ENCODE data around the gene P2RY14.
"Not testable (repeated sequence)": the region's sequence is repeated elsewhere in the genome, so short reads cannot be mapped to it uniquely, and the experiment has no call there.

The P2RY14 gene

DNA sequence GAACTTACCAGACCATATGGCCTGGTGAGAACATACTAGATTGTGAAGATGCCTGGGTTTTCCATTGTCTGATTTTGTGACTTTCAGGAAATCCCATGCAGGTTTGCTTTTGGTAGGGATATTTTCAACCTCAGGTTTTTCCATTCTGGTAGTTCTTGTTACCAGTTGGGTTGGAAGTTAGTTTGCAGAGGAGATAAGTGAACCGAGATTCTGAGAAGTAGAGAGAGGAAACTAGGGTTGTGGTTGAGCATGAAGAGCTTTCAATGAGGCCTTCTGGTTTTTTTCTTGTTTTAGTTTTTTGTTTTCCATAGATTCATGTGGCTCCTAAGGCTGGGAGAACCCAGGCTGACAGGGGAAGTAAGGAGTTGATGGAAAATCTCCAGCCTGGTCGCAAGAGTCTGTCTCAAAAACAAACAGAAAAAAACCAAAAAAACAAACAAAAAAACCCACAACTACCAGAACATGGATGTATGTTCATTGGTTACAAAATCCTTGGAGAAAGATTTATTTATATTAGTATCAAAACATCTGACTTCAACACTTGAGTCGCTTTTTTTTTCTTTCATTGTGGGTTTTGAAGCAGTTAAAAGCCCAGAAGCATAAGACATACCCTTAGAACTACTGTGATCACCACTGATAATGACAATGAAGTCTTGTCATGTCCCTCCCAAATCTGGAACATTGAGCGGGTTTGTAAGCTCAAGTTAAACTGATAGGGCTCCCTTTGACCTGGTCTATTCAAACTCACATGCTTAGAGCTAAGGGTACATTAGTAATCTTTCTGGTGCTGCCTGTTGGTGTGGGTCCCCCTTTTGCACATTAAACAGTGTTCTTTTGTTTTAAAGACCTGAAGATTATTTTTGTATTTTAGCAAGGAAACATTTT is 78.5 kb downstream of the P2RY14 start:
- no peak overlapping the region for H3K4me3 ChIP-seq (ENCODE audit: low read depth, low read length)
- no peak for DNase-seq (ENCODE audit: low read depth)

DNA sequence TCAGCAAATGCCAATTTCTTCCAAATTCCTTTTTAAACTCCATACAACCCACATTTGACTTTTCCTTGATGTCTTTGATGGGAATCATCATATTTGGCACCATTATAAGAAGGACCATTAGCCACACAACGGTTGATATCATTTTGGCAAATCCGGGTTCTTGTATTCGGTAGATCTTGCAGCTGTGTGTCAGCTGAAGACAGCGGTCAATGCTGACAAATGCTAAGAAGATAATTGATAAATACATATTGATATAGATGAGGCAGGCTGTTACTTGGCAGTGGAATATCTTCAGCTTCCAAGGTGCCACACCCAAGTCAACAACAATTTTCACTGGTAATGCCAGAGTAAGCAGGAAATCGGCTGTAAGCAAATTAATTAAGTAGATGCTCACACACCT is 79.5 kb downstream of the P2RY14 start:
- no peak for DNase-seq (ENCODE audit: low read depth)

DNA sequence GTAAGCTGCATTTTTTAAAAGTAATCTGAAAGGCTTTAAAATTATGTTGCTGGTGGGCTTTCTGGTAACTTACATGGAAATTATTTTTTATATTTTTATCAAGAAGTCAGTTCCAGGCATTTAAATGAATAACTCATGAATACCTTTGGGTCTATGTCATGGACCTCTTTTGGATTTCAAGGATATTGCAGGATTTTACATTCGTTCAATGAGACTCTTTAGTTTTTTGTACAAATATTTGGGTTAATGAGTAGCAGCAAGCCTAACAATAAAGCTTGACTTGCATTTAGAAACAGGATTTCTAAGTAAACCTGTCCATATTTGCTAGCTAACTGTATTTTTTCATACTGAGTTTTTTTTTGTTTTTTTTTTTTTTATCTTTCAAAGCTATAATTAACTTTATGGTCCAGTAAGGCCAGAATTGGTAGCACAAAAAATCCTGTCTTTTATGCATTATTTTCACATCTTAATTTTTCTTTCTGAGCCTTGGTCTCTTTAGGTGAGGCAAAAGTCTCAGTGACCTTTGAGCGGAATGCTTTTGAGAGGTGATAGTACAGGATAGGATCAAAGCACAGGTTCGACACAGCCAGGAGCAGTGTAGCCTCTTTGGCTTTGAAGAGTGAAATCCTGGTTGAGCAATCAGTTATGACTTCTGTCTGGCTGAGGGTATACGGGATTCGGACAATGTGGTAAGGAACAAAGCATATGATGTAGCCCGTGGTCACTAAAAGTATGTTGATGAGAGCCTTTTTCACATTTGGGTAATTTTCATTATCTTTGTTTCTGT is 80.2 kb downstream of the P2RY14 start:
- DNase-seq (ENCODE audit: low read depth) = no peak
- H3K4me3 ChIP-seq (ENCODE audit: low read depth, low read length) = no peak overlapping the region

More for the DNA sequence above, 79.5 kb downstream of the P2RY14 start:
- no peak overlapping the region for H3K4me3 ChIP-seq (ENCODE audit: low read depth, low read length)

DNA sequence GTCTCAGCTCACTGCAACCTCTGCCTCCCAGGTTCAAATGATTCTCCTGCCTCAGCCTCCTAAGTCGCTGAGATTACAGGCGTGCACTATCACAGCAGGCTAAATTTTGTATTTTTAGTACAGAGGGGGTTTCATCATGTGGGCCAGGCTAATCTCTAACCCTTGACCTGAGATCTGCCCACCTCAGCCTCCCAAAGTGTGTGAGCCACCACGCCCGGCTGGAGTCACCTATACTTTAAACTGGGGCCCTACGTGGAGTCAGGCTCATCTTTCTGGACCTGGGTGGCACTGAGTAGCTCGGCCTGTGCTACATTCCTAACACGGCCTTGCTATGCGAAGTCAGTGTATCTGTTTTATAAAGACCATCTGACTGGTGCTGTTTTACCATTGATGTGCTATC is 81.1 kb downstream of the P2RY14 start:
- no peak for DNase-seq (ENCODE audit: low read depth)

DNA sequence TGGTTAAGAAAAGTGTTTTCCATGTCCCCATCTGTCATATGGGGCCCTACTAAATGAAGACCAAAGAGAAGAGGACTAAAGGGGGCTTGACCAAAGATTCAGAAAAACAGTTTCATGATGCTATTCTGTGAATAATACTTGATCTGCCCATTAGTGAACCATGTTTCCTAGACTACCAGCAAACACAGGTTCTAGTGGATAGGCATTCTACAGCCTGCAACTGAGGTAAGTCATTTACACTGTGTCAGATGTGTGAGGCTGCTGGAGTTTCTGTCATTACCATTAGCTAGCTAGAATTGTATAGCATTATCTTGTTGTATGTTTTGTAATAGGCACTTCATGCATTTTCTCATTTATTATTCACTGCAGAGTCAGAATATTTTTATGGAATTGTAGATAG is 81.9 kb downstream of the P2RY14 start:
- no peak overlapping the region for H3K4me3 ChIP-seq (ENCODE audit: low read depth, low read length)
- DNase-seq (ENCODE audit: low read depth) = no peak

More for the DNA sequence above, 81.1 kb downstream of the P2RY14 start:
- H3K4me3 ChIP-seq (ENCODE audit: low read depth, low read length) = no peak overlapping the region

DNA sequence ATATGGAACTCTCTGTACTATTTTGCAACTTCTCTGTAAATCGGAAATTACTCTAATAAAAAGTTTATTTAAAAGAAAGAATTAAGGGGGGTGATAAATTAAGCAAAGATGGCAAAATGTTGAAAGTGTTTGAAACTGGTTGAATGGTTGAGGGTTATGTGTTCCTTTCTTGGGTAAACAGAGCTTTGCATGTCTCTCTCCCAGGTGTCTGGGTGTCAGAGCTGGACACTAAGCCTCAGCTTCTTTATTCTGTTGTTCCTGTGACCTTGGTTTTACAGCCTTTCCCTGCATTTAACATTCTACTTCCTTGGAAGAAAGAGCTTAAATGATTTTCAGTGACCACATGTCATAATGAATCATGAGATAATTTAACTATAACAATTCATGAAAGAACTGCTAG is 82.5 kb downstream of the P2RY14 start:
- no peak for DNase-seq (ENCODE audit: low read depth)
- H3K4me3 ChIP-seq (ENCODE audit: low read depth, low read length) = no peak overlapping the region

DNA sequence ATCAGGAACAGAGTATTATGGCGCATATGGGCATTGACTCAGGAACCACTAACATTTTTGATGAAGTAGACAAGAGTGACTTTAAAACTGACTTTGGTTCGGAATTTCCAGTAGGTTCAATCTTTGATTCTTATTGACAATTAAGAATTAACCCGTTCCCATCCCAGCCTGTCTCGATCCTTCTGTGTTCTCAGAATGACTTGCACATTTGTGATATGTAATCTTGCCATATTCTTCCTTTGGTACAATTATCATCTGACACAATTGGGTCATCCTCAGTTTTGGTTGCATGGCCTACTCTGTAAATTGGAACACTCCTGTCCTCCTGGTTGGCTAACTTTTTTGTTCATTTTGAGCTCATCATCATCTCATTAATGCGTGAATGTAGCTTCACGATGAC is 85.8 kb downstream of the P2RY14 start:
- no peak for DNase-seq (ENCODE audit: low read depth)
- no peak overlapping the region for H3K4me3 ChIP-seq (ENCODE audit: low read depth, low read length)

DNA sequence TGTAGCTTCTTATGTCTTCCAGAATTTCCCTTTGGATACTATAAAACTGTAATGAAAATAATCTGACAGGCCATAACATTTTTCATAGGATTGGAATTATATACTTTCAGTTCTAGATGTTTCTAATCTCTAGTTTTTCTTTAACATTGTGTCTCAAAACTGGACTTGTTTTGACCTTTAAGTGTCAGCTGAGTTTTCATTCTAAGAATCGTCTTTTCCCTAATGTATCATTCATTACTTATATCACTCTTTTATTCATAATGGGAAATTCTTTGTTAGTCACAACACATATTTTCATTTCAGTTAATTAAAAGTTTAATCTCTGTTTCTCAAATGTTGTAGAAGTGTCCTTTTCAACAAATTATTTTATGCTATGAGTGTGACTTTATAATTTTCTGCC is 87.2 kb downstream of the P2RY14 start:
- no peak overlapping the region for H3K4me3 ChIP-seq (ENCODE audit: low read depth, low read length)
- no peak for DNase-seq (ENCODE audit: low read depth)

DNA sequence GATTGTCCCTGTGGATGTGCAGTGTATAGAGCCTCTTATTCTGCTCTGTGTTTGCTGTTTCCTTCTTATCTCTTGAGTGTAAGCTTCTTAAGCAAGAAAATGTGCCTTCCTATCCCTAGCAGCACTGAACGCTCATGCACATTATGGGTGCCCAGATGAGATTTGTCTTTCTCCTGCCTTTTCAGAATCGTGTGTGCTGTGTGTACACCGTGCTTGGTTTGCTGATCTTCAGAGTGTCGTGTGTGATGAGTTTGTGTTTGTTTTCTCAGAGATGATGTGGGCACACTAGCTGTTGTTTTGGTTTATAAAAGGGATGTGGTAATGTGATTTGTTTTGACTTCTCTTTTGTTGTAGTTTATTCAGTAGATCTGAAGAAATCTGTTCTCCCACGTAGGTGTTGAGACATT is 95.1 kb downstream of the P2RY14 start:
- H3K4me3 ChIP-seq (ENCODE audit: low read depth, low read length) = no peak overlapping the region

DNA sequence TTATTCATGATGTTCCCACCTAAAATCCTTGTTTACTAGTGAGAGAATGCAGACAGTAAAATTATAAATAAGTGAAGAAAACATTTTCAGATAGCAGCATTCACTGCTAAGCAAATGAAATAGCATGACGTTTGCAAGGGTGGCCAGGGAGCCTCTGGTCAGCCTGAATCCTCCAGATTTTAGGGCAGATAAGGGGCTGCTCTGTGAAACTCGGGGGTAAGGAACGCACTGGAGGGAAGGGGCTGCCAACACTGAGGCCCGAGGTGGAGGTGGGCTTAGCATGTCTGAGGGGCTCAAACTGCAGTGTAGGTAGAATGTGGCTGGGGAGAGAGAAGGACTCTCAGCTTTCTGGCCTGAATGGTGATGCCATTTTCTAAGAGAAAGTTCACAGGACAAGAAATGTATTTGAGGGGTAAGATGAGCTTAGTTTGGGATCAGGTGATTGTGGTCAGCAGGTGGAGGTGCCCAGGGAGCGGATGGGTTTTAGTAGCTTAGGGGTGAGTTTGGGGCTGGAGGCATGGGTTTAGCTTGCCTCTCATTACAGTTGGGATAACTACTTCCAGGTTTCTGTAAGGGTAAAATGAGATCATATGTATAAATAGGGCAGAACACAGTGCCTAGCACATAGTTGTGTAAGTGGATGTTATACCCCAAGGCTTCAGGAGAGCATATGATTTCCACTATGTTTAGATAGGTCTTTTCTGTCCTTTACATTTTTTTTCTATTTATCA is 95.8 kb downstream of the P2RY14 start:
- DNase-seq (ENCODE audit: low read depth) = no peak
- no peak overlapping the region for H3K4me3 ChIP-seq (ENCODE audit: low read depth, low read length)

More for the DNA sequence above, 95.1 kb downstream of the P2RY14 start:
- DNase-seq (ENCODE audit: low read depth) = no peak

DNA sequence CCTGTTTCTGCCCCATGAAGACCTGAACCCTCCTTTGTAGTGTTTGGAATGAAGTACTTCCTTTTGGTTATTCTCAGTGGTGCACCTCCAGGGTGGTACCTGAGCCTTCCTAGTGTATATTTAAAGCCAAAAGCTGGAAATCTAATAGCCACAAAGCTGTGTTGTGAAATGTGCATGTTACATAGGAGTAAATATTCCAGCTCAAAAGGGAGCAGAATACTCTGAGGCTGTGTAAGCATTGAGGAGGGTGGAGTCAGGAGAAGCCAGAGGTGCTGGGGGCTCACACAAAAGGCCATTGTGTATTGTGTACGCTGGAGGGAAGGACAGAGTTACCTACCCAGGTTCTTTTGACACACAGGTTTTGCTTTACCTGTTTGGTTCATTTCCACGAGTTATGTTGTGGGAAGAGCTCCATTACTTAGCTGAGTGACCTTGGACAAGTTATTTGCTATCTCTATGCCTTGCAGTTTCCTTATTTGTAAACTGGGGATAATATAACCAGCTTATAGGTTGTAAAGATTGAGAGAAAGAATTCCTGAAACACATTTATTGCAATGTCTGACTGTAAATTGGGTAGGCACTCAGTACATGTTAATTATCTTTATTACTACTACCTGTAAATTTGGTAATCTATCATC is 100.0 kb downstream of the P2RY14 start:
- no peak overlapping the region for H3K4me3 ChIP-seq (ENCODE audit: low read depth, low read length)
- no peak for DNase-seq (ENCODE audit: low read depth)

DNA sequence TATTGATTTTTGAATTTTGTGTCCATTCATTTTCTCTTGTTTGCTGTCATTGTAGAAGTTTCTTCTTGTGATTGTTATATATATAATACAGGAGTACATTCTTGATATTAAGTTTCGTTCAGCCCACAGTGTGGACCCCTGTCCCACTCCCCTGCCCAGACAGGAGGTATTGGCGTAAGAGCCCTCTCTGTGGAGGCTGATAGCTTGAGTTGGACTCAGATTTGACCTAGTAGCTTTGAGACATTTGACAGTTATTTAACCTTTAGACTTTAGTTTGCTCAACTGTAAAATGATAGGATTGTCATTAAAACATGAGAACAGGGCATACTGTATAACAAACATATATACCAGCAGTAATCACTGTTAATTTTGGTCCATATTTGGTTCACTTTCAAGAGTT is 102.4 kb downstream of the P2RY14 start:
- no peak overlapping the region for H3K4me3 ChIP-seq (ENCODE audit: low read depth, low read length)
- no peak for DNase-seq (ENCODE audit: low read depth)

DNA sequence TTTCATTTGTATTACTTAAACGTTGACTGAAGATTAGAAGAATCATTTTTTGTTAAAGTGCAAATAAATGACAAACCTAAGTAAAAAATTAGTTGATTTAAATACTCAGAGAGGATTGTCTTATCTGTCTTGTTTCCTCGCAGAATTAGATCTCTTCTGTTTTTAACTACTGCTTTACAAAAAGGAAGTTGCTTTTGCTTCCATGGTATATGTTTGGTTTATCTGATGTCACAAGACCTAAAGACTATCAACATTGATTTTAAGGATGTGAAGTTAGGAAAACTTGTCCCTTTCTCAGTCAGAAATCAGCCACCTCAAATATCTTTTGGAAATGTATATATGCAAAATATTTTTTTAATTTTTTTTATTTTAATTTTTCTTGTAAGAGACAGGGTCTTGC is 104.0 kb downstream of the P2RY14 start:
- DNase-seq (ENCODE audit: low read depth) = no peak
- no peak overlapping the region for H3K4me3 ChIP-seq (ENCODE audit: low read depth, low read length)

DNA sequence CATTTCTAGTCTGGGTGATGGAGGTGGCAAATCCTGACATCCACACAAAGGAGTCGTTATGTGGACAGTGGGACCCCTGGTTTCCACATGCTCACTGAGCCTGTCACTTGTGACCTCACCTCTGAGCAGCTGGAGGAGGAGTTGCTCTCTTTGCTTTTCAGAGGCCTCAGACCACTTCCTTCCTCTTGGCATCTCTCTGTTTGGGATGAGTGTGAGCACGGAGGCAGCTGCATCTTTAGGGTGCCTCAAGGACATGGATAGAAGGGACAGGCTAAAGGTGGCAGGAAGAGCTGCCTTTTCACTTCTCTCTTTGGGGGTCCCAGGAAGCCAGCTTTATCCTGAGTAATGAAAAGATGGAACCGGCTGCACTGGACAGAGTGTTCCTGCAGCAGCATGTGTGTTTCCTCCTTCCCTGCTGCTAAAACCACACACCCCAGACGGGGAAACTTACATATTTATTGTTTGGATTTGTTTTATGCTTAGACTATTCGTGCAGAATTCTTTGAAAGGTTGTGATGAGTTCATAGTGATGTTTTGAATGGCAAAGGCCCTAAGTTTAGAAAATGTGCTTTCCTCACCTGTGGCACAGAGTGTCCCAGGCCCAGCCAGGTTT is 107.1 kb downstream of the P2RY14 start:
- no peak for DNase-seq (ENCODE audit: low read depth)
- no peak overlapping the region for H3K4me3 ChIP-seq (ENCODE audit: low read depth, low read length)

DNA sequence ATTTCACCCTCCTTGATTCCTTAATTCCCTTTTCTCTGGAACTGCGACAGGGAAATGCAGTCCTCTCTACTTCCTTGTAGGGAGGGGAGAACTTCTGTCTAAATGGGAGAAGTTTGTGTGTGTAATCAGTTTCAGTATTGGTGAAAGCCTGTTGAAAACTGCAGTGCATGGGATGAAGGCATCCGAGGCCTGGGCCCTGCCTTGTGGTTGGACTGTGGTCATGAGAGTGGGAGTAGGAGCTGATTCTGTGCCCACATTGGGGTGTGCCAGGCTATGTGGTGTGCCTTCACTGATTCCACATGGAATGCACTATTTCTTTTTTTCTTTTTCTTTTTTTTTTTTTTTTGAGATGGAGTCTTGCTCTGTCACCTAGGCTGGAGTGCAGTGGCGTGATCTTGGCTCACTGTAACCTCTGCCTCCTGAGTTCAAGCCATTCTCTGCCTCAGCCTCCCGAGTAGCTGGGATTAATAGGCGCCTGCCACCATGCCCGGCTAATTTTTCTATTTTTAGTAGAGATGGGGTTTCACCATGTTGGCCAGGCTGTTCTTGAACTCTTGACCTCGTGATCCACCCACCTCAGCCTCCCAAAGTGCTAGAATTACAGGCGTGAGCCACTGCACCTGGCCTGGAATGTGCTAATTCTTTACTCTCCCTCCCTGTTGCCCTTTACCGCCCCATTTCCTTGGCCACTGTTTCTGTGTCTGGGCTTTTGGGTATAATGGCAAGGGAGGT is 108.2 kb downstream of the P2RY14 start:
- not testable (repeated sequence) for DNase-seq (ENCODE audit: low read depth); H3K4me3 ChIP-seq (ENCODE audit: low read depth, low read length)

DNA sequence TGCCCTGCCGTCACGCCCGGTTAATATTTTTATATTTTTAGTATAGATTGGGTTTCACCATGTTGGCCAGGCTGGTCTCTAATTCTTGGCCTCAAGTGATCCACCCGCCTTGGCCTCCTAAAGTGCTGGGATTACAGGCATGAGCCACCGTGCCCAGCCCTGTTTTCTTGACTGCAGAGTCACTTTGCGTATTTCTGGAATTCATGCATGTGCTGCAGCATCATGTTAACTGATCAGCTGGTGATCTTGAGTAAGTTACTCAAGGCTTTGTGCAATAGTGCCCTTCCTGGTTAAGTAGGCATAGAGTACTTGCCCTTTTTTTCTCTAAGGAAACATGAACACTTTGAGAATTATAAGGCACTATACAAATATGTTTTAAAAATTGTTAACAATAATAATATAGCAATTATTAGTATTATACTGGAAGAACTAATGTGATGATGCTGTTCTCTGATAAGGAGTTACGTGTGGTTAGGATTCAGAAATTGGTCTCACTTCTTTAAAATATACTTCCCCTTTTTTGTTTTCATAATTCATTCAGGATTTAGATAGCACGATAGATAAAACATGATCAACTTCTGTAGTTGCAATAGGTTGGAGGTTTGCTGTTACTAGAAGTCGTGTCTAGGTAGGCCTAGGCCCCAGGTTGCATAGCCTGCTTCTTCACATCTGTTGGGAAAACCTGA is 108.9 kb downstream of the P2RY14 start:
- DNase-seq (ENCODE audit: low read depth) = no peak
- H3K4me3 ChIP-seq (ENCODE audit: low read depth, low read length) = no peak overlapping the region

DNA sequence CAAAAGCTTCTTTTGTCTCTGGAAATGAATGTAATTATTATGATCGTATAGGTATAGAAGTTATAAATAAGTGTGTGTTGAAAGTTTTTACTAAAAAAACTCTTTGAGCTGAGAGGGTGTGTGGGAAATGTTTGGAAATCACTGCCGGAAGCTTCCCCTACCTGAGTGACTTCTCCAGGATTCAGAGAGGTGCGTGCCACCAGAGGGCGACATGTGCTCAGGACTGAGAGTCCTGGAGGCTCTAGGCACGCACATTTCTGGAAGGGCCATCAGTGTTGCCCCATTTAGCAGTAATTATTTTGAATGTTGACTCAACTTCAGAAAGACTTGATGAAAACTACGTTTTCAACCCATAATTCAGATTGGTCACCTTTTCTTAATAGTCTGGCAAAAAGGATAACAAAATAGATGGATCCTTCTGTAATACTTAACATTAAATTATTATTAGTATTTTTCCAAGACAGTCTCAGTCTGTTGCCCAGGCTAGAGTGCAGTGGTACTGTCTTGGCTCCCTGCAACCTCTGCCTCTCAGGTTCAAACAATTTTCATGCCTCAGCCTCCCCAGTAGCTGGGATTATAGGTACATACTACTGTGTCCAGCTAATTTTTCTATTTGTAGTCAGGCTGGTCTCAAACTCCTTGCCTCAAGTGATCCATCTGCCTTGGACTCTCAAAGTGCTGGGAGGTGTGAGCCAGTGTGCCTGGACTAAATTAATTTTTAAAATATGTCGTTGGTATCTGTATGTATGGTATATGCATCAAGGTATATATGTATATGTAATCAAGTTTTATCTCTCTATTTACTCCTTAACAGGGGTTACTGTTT is 109.9 kb downstream of the P2RY14 start:
- no peak overlapping the region for H3K4me3 ChIP-seq (ENCODE audit: low read depth, low read length)
- peak; percentile 10 for DNase-seq (ENCODE audit: low read depth)

Measured in skeletal muscle cell (primary cell).